ENCODE measurements around the gene IFI30.
"Not testable (repeated sequence)": the region's sequence is repeated elsewhere in the genome, so short reads cannot be mapped to it uniquely, and the experiment has no call there.

IFI30 gene

GRCh38 chr19:18153556-18154134, 20.0 kb upstream of the IFI30 start:
- Histone ChIP-seq H3K9ac (ENCODE audit: insufficient read length, low read depth) (peak overlapping the region; percentile 89), H3K36me3 (ENCODE audit: insufficient read depth, insufficient read length, low read length) (peaks cover 32% of the 10 kb centered on the region), H3K27me3 (ENCODE audit: insufficient read depth, insufficient read length) (no peaks in the 10 kb centered on the region), H3K9me3 (ENCODE audit: insufficient read depth, low read length) (no peaks in the 10 kb centered on the region), H3K4me1 (ENCODE audit: insufficient read depth, insufficient read length) (peaks cover 33% of the 10 kb centered on the region), H3K4me3 (ENCODE audit: insufficient read length, low read depth) (peak overlapping the region; percentile 87)
- TF ChIP-seq SUZ12 (IDR thresholded peaks at IDR 0.05; ENCODE audit: extremely low read depth, insufficient read depth, insufficient read length) (no peak), ZNF274 (IDR thresholded peaks at IDR 0.05; ENCODE audit: low read depth, low read length) (no peak), YY1 (IDR thresholded peaks at IDR 0.05; ENCODE audit: insufficient read depth, insufficient read length) (no peak)
- DNase-seq (ENCODE audit: low read depth, low spot score) = no peak

- Histone ChIP-seq H3K4me1 (ENCODE audit: insufficient read depth, insufficient read length) (peaks cover 33% of the 10 kb centered on the region), H3K36me3 (ENCODE audit: insufficient read depth, insufficient read length, low read length) (peaks cover 31% of the 10 kb centered on the region), H3K9ac (ENCODE audit: insufficient read length, low read depth) (no peak overlapping the region), H3K27me3 (ENCODE audit: insufficient read depth, insufficient read length) (no peaks in the 10 kb centered on the region), H3K4me3 (ENCODE audit: insufficient read length, low read depth) (no peak overlapping the region), H3K9me3 (ENCODE audit: insufficient read depth, low read length) (no peaks in the 10 kb centered on the region)
- no peak for DNase-seq (ENCODE audit: low read depth, low spot score)
- TF ChIP-seq SUZ12 (IDR thresholded peaks at IDR 0.05; ENCODE audit: extremely low read depth, insufficient read depth, insufficient read length) (no peak), ZNF274 (IDR thresholded peaks at IDR 0.05; ENCODE audit: low read depth, low read length) (no peak), YY1 (IDR thresholded peaks at IDR 0.05; ENCODE audit: insufficient read depth, insufficient read length) (no peak)
Observed at GRCh38 chr19:18155095-18156087, 18.2 kb upstream of the IFI30 start.

- no peak for DNase-seq (ENCODE audit: low read depth, low spot score)
- H3K27me3 ChIP-seq (ENCODE audit: insufficient read depth, insufficient read length) = no peaks in the 10 kb centered on the region
- no peaks in the 10 kb centered on the region for H3K9me3 ChIP-seq (ENCODE audit: insufficient read depth, low read length)
- no peak overlapping the region for H3K4me3 ChIP-seq (ENCODE audit: insufficient read length, low read depth)
- H3K4me1 ChIP-seq (ENCODE audit: insufficient read depth, insufficient read length) = peaks cover 27% of the 10 kb centered on the region
- peaks cover 32% of the 10 kb centered on the region for H3K36me3 ChIP-seq (ENCODE audit: insufficient read depth, insufficient read length, low read length)
- TF ChIP-seq ZNF274 (IDR thresholded peaks at IDR 0.05; ENCODE audit: low read depth, low read length) = no peak
- peak overlapping the region; percentile 80 for H3K9ac ChIP-seq (ENCODE audit: insufficient read length, low read depth)
Observed at GRCh38 chr19:18156268-18156667, 17.3 kb upstream of the IFI30 start.

GRCh38 chr19:18156841-18157464, 16.7 kb upstream of the IFI30 start:
- TF ChIP-seq ZNF274 (IDR thresholded peaks at IDR 0.05; ENCODE audit: low read depth, low read length) (no peak), SUZ12 (IDR thresholded peaks at IDR 0.05; ENCODE audit: extremely low read depth, insufficient read depth, insufficient read length) (no peak), YY1 (IDR thresholded peaks at IDR 0.05; ENCODE audit: insufficient read depth, insufficient read length) (no peak)
- Histone ChIP-seq H3K36me3 (ENCODE audit: insufficient read depth, insufficient read length, low read length) (peaks cover 37% of the 10 kb centered on the region), H3K9ac (ENCODE audit: insufficient read length, low read depth) (peak overlapping the region; percentile 80), H3K4me1 (ENCODE audit: insufficient read depth, insufficient read length) (peaks cover 28% of the 10 kb centered on the region), H3K9me3 (ENCODE audit: insufficient read depth, low read length) (no peaks in the 10 kb centered on the region), H3K4me3 (ENCODE audit: insufficient read length, low read depth) (no peak overlapping the region), H3K27me3 (ENCODE audit: insufficient read depth, insufficient read length) (no peaks in the 10 kb centered on the region)
- no peak for DNase-seq (ENCODE audit: low read depth, low spot score)

GRCh38 chr19:18157465-18158063, 16.0 kb upstream of the IFI30 start:
- no peaks in the 10 kb centered on the region for H3K9me3 ChIP-seq (ENCODE audit: insufficient read depth, low read length)
- H3K27me3 ChIP-seq (ENCODE audit: insufficient read depth, insufficient read length) = no peaks in the 10 kb centered on the region
- no peak for DNase-seq (ENCODE audit: low read depth, low spot score)
- H3K36me3 ChIP-seq (ENCODE audit: insufficient read depth, insufficient read length, low read length) = peaks cover 43% of the 10 kb centered on the region
- H3K4me1 ChIP-seq (ENCODE audit: insufficient read depth, insufficient read length) = peaks cover 29% of the 10 kb centered on the region
- TF ChIP-seq ZNF274 (IDR thresholded peaks at IDR 0.05; ENCODE audit: low read depth, low read length) (no peak), SUZ12 (IDR thresholded peaks at IDR 0.05; ENCODE audit: extremely low read depth, insufficient read depth, insufficient read length) (no peak), YY1 (IDR thresholded peaks at IDR 0.05; ENCODE audit: insufficient read depth, insufficient read length) (no peak)
- H3K4me3 ChIP-seq (ENCODE audit: insufficient read length, low read depth) = no peak overlapping the region
- peak overlapping the region; percentile 80 for H3K9ac ChIP-seq (ENCODE audit: insufficient read length, low read depth)

- Histone ChIP-seq H3K4me3 (ENCODE audit: insufficient read length, low read depth) (no peak overlapping the region), H3K4me1 (ENCODE audit: insufficient read depth, insufficient read length) (peaks cover 29% of the 10 kb centered on the region), H3K36me3 (ENCODE audit: insufficient read depth, insufficient read length, low read length) (peaks cover 52% of the 10 kb centered on the region), H3K9ac (ENCODE audit: insufficient read length, low read depth) (no peak overlapping the region), H3K27me3 (ENCODE audit: insufficient read depth, insufficient read length) (no peaks in the 10 kb centered on the region), H3K9me3 (ENCODE audit: insufficient read depth, low read length) (no peaks in the 10 kb centered on the region)
- DNase-seq (ENCODE audit: low read depth, low spot score) = no peak
- no peak for TF ChIP-seq SUZ12 (IDR thresholded peaks at IDR 0.05; ENCODE audit: extremely low read depth, insufficient read depth, insufficient read length)
- no peak for TF ChIP-seq ZNF274 (IDR thresholded peaks at IDR 0.05; ENCODE audit: low read depth, low read length)
- no peak for TF ChIP-seq YY1 (IDR thresholded peaks at IDR 0.05; ENCODE audit: insufficient read depth, insufficient read length)
Observed at GRCh38 chr19:18158467-18158866, 15.1 kb upstream of the IFI30 start.

- H3K4me3 ChIP-seq (ENCODE audit: insufficient read length, low read depth); H3K9me3 ChIP-seq (ENCODE audit: insufficient read depth, low read length); H3K27me3 ChIP-seq (ENCODE audit: insufficient read depth, insufficient read length); DNase-seq (ENCODE audit: low read depth, low spot score); H3K9ac ChIP-seq (ENCODE audit: insufficient read length, low read depth): not testable (repeated sequence)
- Histone ChIP-seq H3K4me1 (ENCODE audit: insufficient read depth, insufficient read length) (peaks cover 29% of the 10 kb centered on the region), H3K36me3 (ENCODE audit: insufficient read depth, insufficient read length, low read length) (peaks cover 57% of the 10 kb centered on the region)
Observed at GRCh38 chr19:18159059-18159616, 14.5 kb upstream of the IFI30 start.

All from NT2/D1 (cell line).